Measurements from ENCODE around the gene OR5K4.

The OR5K4 gene

GRCh38 chr3:98353554-98353953 is at the start of gene OR5K4:
OR5K4 (plus strand) TSS chr3:98353854; CDS start chr3:98353854, 0 bp downstream.
- H3K27ac ChIP-seq = no peak within 1 kb of the TSS
- no peak for TF ChIP-seq CTCF (IDR thresholded peaks at IDR 0.05; ENCODE audit: low read depth, low read length)
- no peak for DNase-seq

GRCh38 chr3:98322101-98322500 is 31.6 kb upstream of the OR5K4 start:
- Histone ChIP-seq H3K9me3 (ENCODE audit: severe bottlenecking) (no peaks in the 10 kb centered on the region), H3K27ac (no peak overlapping the region), H3K27me3 (ENCODE audit: insufficient read depth, low read depth, severe bottlenecking) (peaks cover 24% of the 10 kb centered on the region), H3K4me3 (ENCODE audit: low read depth, low read length) (no peak overlapping the region), H3K36me3 (no peaks in the 10 kb centered on the region)
- DNase-seq = no peak
- no peak for TF ChIP-seq CTCF (IDR thresholded peaks at IDR 0.05; ENCODE audit: low read depth, low read length)

More at GRCh38 chr3:98353554-98353953, at the start of gene OR5K4:
- H3K4me3 ChIP-seq (ENCODE audit: low read depth, low read length) = no peak within 1 kb of the TSS
- no peaks in the 10 kb centered on the region for H3K27me3 ChIP-seq (ENCODE audit: insufficient read depth, low read depth, severe bottlenecking)
- no peaks in the 10 kb centered on the region for H3K36me3 ChIP-seq
- no peaks in the 10 kb centered on the region for H3K9me3 ChIP-seq (ENCODE audit: severe bottlenecking)

DNA sequence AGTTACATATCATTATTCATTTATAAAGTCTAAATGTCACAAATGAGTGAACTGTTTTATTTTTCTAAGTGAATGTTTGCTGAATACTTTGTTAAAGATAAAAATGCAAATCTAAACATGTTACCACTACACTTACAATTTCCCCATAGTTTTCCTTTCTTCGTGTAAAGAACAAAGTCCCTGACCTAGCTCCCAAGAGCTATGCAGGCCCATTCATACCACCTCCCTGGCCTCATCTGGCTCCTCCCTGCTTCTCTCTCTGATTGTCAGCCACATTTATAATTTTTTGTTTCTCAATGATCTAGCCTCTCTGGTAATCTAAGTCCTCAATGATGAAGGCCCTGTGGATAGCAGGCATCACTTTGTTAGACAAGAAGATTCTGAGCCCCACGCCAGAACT is 31.0 kb upstream of the OR5K4 start:
- Histone ChIP-seq H3K27me3 (ENCODE audit: insufficient read depth, low read depth, severe bottlenecking) (peaks cover 24% of the 10 kb centered on the region), H3K36me3 (no peaks in the 10 kb centered on the region), H3K9me3 (ENCODE audit: severe bottlenecking) (no peaks in the 10 kb centered on the region), H3K4me3 (ENCODE audit: low read depth, low read length) (no peak overlapping the region), H3K27ac (no peak overlapping the region)
- no peak for TF ChIP-seq CTCF (IDR thresholded peaks at IDR 0.05; ENCODE audit: low read depth, low read length)
- no peak for DNase-seq

DNA sequence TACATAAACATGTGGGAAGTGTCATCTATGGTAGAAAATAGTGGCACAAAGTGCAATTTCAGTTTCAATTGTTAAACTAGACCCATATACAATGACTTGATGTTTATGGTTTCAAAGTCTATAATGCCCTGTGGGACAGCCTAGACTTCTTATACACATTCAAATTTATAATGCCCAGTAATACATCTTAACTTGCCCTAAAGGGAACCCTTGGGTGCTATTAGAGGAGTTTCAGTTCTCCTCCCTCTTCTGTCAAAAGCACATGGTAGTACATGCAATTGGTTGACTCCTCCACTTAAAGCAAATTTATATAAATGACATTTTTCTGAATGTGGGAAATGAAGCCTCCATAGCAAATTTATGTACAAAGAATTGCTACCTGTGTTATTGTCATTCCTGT is 30.2 kb upstream of the OR5K4 start:
- TF ChIP-seq CTCF (IDR thresholded peaks at IDR 0.05; ENCODE audit: low read depth, low read length) = no peak
- H3K36me3 ChIP-seq = no peaks in the 10 kb centered on the region
- DNase-seq = no peak
- H3K4me3 ChIP-seq (ENCODE audit: low read depth, low read length) = no peak overlapping the region
- H3K27me3 ChIP-seq (ENCODE audit: insufficient read depth, low read depth, severe bottlenecking) = peaks cover 24% of the 10 kb centered on the region
- H3K27ac ChIP-seq = no peak overlapping the region
- no peaks in the 10 kb centered on the region for H3K9me3 ChIP-seq (ENCODE audit: severe bottlenecking)

GRCh38 chr3:98325055-98325454 is 28.6 kb upstream of the OR5K4 start:
- no peak for DNase-seq
- no peaks in the 10 kb centered on the region for H3K36me3 ChIP-seq
- no peak overlapping the region for H3K27ac ChIP-seq
- no peak for TF ChIP-seq CTCF (IDR thresholded peaks at IDR 0.05; ENCODE audit: low read depth, low read length)
- H3K9me3 ChIP-seq (ENCODE audit: severe bottlenecking) = no peaks in the 10 kb centered on the region
- peaks cover 28% of the 10 kb centered on the region for H3K27me3 ChIP-seq (ENCODE audit: insufficient read depth, low read depth, severe bottlenecking)
- H3K4me3 ChIP-seq (ENCODE audit: low read depth, low read length) = no peak overlapping the region

GRCh38 chr3:98326105-98326893 is 27.4 kb upstream of the OR5K4 start:
- no peak overlapping the region for H3K27ac ChIP-seq
- no peak overlapping the region for H3K4me3 ChIP-seq (ENCODE audit: low read depth, low read length)

More at GRCh38 chr3:98326105-98326893, 27.4 kb upstream of the OR5K4 start:
- Histone ChIP-seq H3K36me3 (no peaks in the 10 kb centered on the region), H3K9me3 (ENCODE audit: severe bottlenecking) (no peaks in the 10 kb centered on the region), H3K27me3 (ENCODE audit: insufficient read depth, low read depth, severe bottlenecking) (peaks cover 29% of the 10 kb centered on the region)
- no peak for TF ChIP-seq CTCF (IDR thresholded peaks at IDR 0.05; ENCODE audit: low read depth, low read length)
- no peak for DNase-seq

Data from WERI-Rb-1 (cell line).